ENCODE results near the gene SYK.

DNA sequence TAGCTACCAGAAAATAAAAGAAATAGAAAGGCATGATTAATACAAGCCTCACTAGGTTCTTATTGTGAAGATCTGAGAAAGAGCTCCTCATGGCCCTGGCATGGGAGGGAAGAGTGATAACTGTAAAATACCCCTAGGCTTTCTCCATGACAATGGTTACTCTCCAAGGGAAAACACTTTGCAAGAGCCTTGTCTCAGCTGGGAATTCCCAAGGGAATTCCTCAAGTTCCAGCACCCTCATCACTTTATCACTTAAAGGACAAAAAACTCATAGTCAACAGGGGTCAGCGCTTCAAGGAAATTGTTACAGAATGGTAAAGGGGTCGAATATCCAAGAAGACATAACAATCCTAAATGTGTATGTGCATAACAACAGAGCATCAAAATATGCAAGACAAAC, 21.2 kb downstream of the SYK start:
- TF ChIP-seq, protein P1, sequence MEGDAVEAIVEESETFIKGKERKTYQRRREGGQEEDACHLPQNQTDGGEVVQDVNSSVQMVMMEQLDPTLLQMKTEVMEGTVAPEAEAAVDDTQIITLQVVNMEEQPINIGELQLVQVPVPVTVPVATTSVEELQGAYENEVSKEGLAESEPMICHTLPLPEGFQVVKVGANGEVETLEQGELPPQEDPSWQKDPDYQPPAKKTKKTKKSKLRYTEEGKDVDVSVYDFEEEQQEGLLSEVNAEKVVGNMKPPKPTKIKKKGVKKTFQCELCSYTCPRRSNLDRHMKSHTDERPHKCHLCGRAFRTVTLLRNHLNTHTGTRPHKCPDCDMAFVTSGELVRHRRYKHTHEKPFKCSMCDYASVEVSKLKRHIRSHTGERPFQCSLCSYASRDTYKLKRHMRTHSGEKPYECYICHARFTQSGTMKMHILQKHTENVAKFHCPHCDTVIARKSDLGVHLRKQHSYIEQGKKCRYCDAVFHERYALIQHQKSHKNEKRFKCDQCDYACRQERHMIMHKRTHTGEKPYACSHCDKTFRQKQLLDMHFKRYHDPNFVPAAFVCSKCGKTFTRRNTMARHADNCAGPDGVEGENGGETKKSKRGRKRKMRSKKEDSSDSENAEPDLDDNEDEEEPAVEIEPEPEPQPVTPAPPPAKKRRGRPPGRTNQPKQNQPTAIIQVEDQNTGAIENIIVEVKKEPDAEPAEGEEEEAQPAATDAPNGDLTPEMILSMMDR (IDR thresholded peaks at IDR 0.05; ENCODE audit: low read depth, low read length) = no peak
- no peak for TF ChIP-seq EZH2phosphoT487 (IDR thresholded peaks at IDR 0.05; ENCODE audit: low read depth)
